Fibroblast of lung (primary cell): ENCODE results near the gene DERL3. TPM values are rescaled to one million over a fixed set of nuclear protein-coding genes. Genes with fewer than 3 reads are reported as not detected.

Experiments used
- DNase-seq, 2 donors: peaks; one replicate each; pipeline versions ENCODE4 v3.0.0 to v3.0.0-alpha.2; 2010; ENCODE audit warnings: low read depth in 2 of 2
- H2AFZ ChIP-seq: 2 replicates; pipeline ENCODE4 v1.5.1; 2012; ENCODE audit warnings: low read length, control low read depth, inconsistent platforms
- H3K27ac ChIP-seq: 2 replicates; pipeline ENCODE4 v1.5.1; 2011; ENCODE audit warnings: low read length, control low read depth; ENCODE audit not compliant: insufficient read depth
- H3K27me3 ChIP-seq: 2 replicates; pipeline ENCODE4 v1.5.1; 2011; ENCODE audit warnings: mild to moderate bottlenecking, low read length; ENCODE audit not compliant: control insufficient read depth, insufficient read depth
- H3K36me3 ChIP-seq: 2 replicates; pipeline ENCODE4 v1.5.1; 2011; ENCODE audit warnings: low read length; ENCODE audit not compliant: control insufficient read depth, insufficient read depth
- H3K4me1 ChIP-seq: 2 replicates; pipeline ENCODE4 v1.5.1; 2011; ENCODE audit warnings: low read length; ENCODE audit not compliant: control insufficient read depth, insufficient read depth; ENCODE audit errors: extremely low read depth
- H3K4me2 ChIP-seq: 2 replicates; pipeline ENCODE4 v1.5.1; 2011; ENCODE audit warnings: low read length, control low read depth; ENCODE audit not compliant: insufficient read depth; ENCODE audit errors: extremely low read depth
- H3K4me3 ChIP-seq, 4 experiments: fragments of 200-600 bp in 1 of 4; sonication (generic) in 1 of 4; replicated peaks in 1 of 4; 2 replicates each; pipeline ENCODE4 v1.5.1; 2011 to 2016; ENCODE audit warnings: low read length in 4 of 4, low read depth in 3 of 4, mild to moderate bottlenecking in 3 of 4, control low read depth in 2 of 4, inconsistent platforms in 1 of 4, mixed read lengths in 1 of 4; ENCODE audit not compliant: insufficient read depth in 1 of 4; ENCODE audit errors: control extremely low read depth in 1 of 4
- H3K79me2 ChIP-seq: 2 replicates; pipeline ENCODE4 v1.5.1; 2012; ENCODE audit warnings: mild to moderate bottlenecking, low read length, inconsistent platforms; ENCODE audit not compliant: control insufficient read depth, insufficient read depth
- H3K9ac ChIP-seq: 2 replicates; pipeline ENCODE4 v1.5.1; 2011; ENCODE audit warnings: mild to moderate bottlenecking, low read length, control low read depth; ENCODE audit not compliant: insufficient read depth
- H3K9me3 ChIP-seq: 2 replicates; pipeline ENCODE4 v1.5.1; 2012; ENCODE audit warnings: low read depth, low read length; ENCODE audit not compliant: control insufficient read depth, insufficient read depth
- H4K20me1 ChIP-seq: 2 replicates; pipeline ENCODE4 v1.5.1; 2011; ENCODE audit warnings: low read length; ENCODE audit not compliant: control insufficient read depth, insufficient read depth; ENCODE audit errors: extremely low read depth
- EZH2 ChIP-seq: IDR thresholded peaks from 2 replicates; pipeline ENCODE4 v1.5.1; 2012; ENCODE audit warnings: low read length, control low read depth, mild to moderate bottlenecking; ENCODE audit errors: missing control alignments
- polyA plus RNA-seq, 2 donors: library from polyadenylated mRNA; depleted of rRNA in 1 of 2; stranded (reverse) in 1 of 2; unstranded in 1 of 2; fragments of >200 nt; gene quantifications; 2 replicates each; pipeline ENCODE4 v1.2.1, GENCODE V29; 2011 to 2012; ENCODE audit warnings: missing spikeins in 1 of 2
- total RNA-seq: library from RNA; depleted of rRNA; stranded (reverse); fragments of >200 nt; gene quantifications from 2 replicates; pipeline ENCODE4 v1.2.1, GENCODE V29; 2014
- TF ChIP-seq, protein P1 (sequence below), 2 donors: IDR thresholded peaks in 1 of 2; conservative IDR thresholded peaks in 1 of 2; 1 replicate in 1 of 2; 2 replicates in 1 of 2; pipeline ENCODE4 v1.5.1; 2011 to 2012; ENCODE audit warnings: low read length in 2 of 2, control low read depth in 1 of 2, inconsistent platforms in 1 of 2, low read depth in 1 of 2, mild to moderate bottlenecking in 1 of 2

Gene DERL3
- total and polyA plus RNA-seq, 2 donors (not counting 1 experiment from before 2014, with no cell fraction given) = 0.42 to 0.50 TPM

DNA sequence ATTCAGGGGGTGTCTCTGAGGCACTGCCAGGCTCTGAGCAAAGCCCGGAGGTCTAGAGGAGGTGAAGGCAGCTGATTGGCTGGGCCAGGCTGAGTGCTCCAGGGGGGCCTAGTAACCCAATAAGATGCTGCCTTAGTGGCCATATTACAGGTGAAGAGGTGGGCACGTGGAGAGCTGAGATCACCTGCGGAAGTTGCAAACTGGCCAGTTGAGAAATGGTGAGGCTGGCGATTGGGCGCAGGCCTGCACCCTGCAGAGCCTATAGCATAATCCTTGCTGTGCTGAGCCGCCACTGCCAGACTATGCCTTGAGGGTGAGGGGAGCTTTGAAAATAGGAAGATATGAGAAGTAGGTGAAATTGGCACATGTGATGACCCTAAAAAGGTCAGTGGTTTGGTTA lies 21.7 kb downstream of the DERL3 start:
- H3K36me3 ChIP-seq = peaks cover 15% of the 10 kb centered on the region
- no peaks in the 10 kb centered on the region for H3K9me3 ChIP-seq
- DNase-seq = no peak
- no peaks in the 10 kb centered on the region for H4K20me1 ChIP-seq
- TF ChIP-seq, protein P1, sequence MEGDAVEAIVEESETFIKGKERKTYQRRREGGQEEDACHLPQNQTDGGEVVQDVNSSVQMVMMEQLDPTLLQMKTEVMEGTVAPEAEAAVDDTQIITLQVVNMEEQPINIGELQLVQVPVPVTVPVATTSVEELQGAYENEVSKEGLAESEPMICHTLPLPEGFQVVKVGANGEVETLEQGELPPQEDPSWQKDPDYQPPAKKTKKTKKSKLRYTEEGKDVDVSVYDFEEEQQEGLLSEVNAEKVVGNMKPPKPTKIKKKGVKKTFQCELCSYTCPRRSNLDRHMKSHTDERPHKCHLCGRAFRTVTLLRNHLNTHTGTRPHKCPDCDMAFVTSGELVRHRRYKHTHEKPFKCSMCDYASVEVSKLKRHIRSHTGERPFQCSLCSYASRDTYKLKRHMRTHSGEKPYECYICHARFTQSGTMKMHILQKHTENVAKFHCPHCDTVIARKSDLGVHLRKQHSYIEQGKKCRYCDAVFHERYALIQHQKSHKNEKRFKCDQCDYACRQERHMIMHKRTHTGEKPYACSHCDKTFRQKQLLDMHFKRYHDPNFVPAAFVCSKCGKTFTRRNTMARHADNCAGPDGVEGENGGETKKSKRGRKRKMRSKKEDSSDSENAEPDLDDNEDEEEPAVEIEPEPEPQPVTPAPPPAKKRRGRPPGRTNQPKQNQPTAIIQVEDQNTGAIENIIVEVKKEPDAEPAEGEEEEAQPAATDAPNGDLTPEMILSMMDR (conservative IDR thresholded peaks at IDR 0.05 in 1 of 2, IDR thresholded peaks at IDR 0.05 in 1 of 2; ENCODE audit: low read depth in 1 of 2, low read length in 2 of 2) = no peak
- no peak for TF ChIP-seq EZH2
- H2AFZ ChIP-seq = no peak overlapping the region
- H3K4me1 ChIP-seq = no peaks in the 10 kb centered on the region
- H3K79me2 ChIP-seq = no peaks in the 10 kb centered on the region
- no peak overlapping the region for H3K4me3 ChIP-seq
- no peak overlapping the region for H3K27ac ChIP-seq
- H3K27me3 ChIP-seq = no peaks in the 10 kb centered on the region
- no peak overlapping the region for H3K4me2 ChIP-seq
- H3K9ac ChIP-seq = no peak overlapping the region

DNA sequence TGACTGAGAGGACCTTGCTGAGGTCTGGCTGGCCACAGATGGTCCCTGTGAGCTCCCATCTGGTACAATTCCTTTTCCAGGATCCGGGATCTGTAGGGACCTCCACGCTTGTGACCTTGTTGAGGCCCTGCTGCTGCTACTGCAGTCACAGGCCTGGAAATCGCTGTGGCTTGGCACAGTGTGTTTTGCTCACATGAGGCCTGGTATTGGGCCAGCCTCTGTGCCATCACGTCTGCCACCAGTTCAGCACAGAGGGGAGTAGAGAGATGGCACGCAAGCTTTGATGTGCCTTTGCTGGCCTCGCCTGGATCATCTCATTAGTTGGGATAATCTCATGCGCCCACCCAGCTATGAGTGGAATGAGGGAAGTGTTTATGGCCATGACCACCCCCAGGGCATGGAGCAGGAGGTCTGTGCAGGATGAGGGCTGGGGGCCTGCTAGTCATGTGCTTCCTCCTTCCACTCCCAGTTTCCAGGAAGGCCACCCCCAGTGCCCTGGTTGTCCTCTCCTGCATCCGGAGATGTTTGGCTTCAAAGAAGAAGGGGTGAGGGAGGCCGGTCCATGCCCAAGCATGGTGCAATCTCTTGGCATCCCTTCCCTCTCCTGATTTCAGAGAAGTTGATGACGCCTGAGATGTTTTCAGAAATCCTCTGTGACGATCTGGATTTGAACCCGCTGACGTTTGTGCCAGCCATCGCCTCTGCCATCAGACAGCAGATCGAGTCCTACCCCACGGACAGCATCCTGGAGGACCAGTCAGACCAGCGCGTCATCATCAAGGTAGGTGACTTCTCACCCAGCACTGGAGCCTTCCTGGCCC lies 22.4 kb downstream of the DERL3 start:
- no peak overlapping the region for H3K4me3 ChIP-seq
- TF ChIP-seq, protein P1 (conservative IDR thresholded peaks at IDR 0.05 in 1 of 2, IDR thresholded peaks at IDR 0.05 in 1 of 2; ENCODE audit: low read depth in 1 of 2, low read length in 2 of 2) = no peak
- no peak for TF ChIP-seq EZH2
- H3K4me1 ChIP-seq = no peaks in the 10 kb centered on the region
- DNase-seq = no peak
- H4K20me1 ChIP-seq = no peaks in the 10 kb centered on the region
- H3K27me3 ChIP-seq = no peaks in the 10 kb centered on the region
- no peaks in the 10 kb centered on the region for H3K9me3 ChIP-seq
- peaks cover 13% of the 10 kb centered on the region for H3K36me3 ChIP-seq
- H3K79me2 ChIP-seq = no peaks in the 10 kb centered on the region
- no peak overlapping the region for H2AFZ ChIP-seq
- H3K4me2 ChIP-seq = no peak overlapping the region
- no peak overlapping the region for H3K27ac ChIP-seq
- no peak overlapping the region for H3K9ac ChIP-seq

GRCh38 chr22:23815541-23816155 lies 23.2 kb downstream of the DERL3 start:
- Histone ChIP-seq H3K27ac (no peak overlapping the region), H3K9ac (no peak overlapping the region), H3K4me2 (no peak overlapping the region)

More at GRCh38 chr22:23815541-23816155, 23.2 kb downstream of the DERL3 start:
- Histone ChIP-seq H4K20me1 (no peaks in the 10 kb centered on the region), H3K36me3 (peaks cover 12% of the 10 kb centered on the region), H3K79me2 (no peaks in the 10 kb centered on the region), H3K4me1 (no peaks in the 10 kb centered on the region), H2AFZ (no peak overlapping the region), H3K9me3 (no peaks in the 10 kb centered on the region), H3K4me3 (no peak overlapping the region), H3K27me3 (no peaks in the 10 kb centered on the region)
- no peak for DNase-seq
- TF ChIP-seq EZH2 = no peak
- TF ChIP-seq, protein P1 (conservative IDR thresholded peaks at IDR 0.05 in 1 of 2, IDR thresholded peaks at IDR 0.05 in 1 of 2; ENCODE audit: low read depth in 1 of 2, low read length in 2 of 2) = no peak
